Mucosa of stomach (tissue), 1 donor: ENCODE results near the gene NAA20.

Experiments used
- H3K27me3 ChIP-seq: one replicate; pipeline ENCODE4 v1.7.0; 2013; ENCODE audit warnings: mild to moderate bottlenecking, low read length; ENCODE audit not compliant: control insufficient read depth, insufficient read depth
- H3K36me3 ChIP-seq: one replicate; pipeline ENCODE4 v1.7.0; 2013; ENCODE audit warnings: low read length; ENCODE audit not compliant: control insufficient read depth, insufficient read depth
- H3K4me1 ChIP-seq: one replicate; pipeline ENCODE4 v1.7.0; 2013; ENCODE audit warnings: mild to moderate bottlenecking, low read length; ENCODE audit not compliant: control insufficient read depth, insufficient read depth
- H3K4me3 ChIP-seq: one replicate; pipeline ENCODE4 v1.7.0; 2013; ENCODE audit warnings: low read length
- H3K9ac ChIP-seq: one replicate; pipeline ENCODE4 v1.7.0; 2013; ENCODE audit warnings: mild to moderate bottlenecking, low read length, moderate library complexity
- H3K9me3 ChIP-seq: one replicate; pipeline ENCODE4 v1.7.0; 2013; ENCODE audit warnings: mild to moderate bottlenecking, low read length, moderate library complexity; ENCODE audit not compliant: control insufficient read depth
- donor health status: Pancreatic carcinoma.

Gene NAA20

DNA sequence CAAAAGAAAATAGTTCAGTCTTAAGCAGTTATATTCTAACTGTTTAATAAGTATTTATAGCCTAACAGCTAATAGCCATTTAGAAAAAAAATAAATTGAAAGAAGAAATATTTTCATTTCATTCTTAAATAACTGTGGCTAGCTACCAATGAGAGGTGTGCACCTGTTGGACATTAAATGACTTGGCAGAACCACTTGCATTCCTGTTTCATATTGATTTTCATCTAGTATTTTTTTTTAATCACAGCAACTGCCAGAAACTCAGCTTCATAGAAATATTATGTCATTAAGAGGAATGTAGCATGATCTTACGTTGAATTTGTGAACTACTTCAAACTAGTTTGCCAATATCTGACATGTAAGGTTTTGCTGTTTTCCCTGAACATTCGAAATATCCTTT, 10.1 kb downstream of the NAA20 start:
- Histone ChIP-seq H3K4me1 (no peaks in the 10 kb centered on the region), H3K9ac (no peak overlapping the region), H3K36me3 (peaks cover 5% of the 10 kb centered on the region), H3K4me3 (no peak overlapping the region), H3K27me3 (no peaks in the 10 kb centered on the region), H3K9me3 (no peaks in the 10 kb centered on the region)

DNA sequence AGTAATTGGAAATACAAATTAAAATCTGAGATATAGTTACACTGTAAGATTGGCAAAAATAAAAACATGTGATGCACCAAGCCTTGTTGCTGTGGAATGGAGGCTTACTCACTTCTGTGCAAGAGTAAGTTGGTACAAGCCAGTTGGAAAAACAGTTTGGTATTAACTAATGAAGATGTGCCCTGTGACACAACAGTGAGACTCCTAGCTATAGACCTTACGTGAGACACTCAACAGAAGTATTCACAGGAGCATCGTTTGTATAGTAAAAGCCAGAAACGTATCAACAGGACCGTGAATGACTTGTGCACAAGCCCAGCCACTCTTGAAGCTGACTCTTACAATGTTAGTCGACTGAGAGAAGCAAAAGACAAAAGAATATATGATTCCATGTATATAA, 14.6 kb downstream of the NAA20 start:
- Histone ChIP-seq H3K4me1 (no peaks in the 10 kb centered on the region), H3K9me3 (no peaks in the 10 kb centered on the region), H3K9ac (no peak overlapping the region), H3K4me3 (no peak overlapping the region), H3K36me3 (peaks cover 10% of the 10 kb centered on the region), H3K27me3 (no peaks in the 10 kb centered on the region)

DNA sequence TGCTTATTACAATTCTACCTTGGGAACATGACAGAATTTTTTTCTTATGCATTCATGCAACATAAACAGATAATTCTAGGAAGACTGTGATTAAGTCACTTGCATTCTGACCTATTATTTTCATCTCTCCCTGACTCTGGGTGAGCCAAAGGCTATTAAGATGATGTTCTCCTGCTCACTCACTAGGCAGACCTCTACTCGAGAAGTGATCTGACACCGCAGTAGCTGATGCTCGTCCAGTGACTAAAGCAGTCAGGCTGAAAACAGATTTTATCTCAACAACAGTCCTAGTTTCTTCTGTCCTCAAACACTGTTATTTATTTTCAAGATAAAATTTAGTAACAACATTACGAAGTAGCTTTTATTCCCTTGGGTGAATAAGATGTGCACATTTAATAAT, 17.3 kb downstream of the NAA20 start:
- H3K9ac ChIP-seq, result no peak overlapping the region
- H3K9me3 ChIP-seq, result no peaks in the 10 kb centered on the region
- H3K4me1 ChIP-seq, result no peaks in the 10 kb centered on the region
- H3K4me3 ChIP-seq, result no peak overlapping the region
- H3K36me3 ChIP-seq, result peaks cover 9% of the 10 kb centered on the region
- no peaks in the 10 kb centered on the region for H3K27me3 ChIP-seq

DNA sequence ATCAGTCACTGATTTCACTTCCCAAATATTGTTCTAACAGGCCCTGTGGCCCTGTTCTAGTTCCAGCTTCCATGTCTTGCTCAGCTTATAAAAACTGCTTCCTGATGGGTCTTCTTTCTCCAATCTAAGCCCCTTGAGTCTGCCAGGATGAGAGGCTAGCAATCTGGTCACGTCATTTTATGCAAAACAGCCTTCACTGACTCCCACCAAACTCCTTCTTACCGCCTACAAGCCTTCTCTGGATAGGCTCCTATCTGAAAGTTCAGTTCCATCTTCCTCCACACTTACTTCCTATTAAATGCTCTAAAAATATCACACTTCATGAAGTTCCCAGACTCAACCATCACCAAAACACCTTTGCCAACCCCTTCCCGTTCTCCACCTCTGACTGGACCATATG, 19.6 kb downstream of the NAA20 start:
- Histone ChIP-seq H3K36me3 (peaks cover 9% of the 10 kb centered on the region), H3K9me3 (no peaks in the 10 kb centered on the region), H3K4me3 (no peak overlapping the region), H3K9ac (no peak overlapping the region), H3K27me3 (no peaks in the 10 kb centered on the region), H3K4me1 (no peaks in the 10 kb centered on the region)

DNA sequence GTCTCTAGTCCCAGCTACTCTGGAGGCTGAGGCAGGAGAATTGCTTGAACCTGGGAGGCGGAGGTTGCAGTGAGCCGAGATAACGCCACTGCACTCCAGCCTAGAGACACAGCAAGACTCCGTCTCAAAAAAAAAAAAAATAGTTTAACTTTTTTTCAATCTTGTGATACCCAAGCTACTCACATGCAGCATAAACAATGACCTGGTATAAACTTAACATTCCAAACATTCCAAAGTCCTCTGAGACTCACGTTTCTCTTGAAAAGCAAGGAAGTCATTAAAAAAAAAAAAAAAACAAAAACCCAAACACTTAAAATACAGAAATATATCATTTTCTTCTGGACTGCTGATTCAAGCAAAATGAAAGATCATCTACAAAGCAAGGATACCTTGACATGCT, 20.8 kb downstream of the NAA20 start:
- Histone ChIP-seq H3K4me3 (no peak overlapping the region), H3K9ac (no peak overlapping the region), H3K4me1 (no peaks in the 10 kb centered on the region), H3K27me3 (no peaks in the 10 kb centered on the region), H3K36me3 (peaks cover 9% of the 10 kb centered on the region), H3K9me3 (no peaks in the 10 kb centered on the region)

DNA sequence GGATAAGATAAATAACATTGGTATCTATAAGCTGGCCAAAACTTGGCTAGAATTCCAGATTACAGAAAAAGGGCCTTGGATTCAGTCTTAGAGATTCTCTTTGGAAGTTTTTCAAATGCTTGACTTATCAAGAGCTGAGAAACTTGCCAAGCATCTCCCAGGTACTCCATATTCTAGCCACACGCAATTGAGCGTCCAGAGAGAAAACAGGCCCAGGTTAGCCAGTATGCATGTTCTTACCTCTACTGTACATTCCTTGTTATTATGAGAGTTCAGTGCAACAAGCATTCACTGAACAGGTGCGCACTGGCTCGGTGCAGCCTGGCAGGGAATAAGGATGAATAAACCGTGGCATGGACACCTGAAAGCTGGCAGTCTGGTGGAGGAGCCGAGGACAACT, 21.4 kb downstream of the NAA20 start:
- H3K27me3 ChIP-seq, result no peaks in the 10 kb centered on the region
- H3K4me1 ChIP-seq, result no peaks in the 10 kb centered on the region
- no peaks in the 10 kb centered on the region for H3K9me3 ChIP-seq
- no peak overlapping the region for H3K4me3 ChIP-seq
- H3K9ac ChIP-seq, result no peak overlapping the region
- peaks cover 9% of the 10 kb centered on the region for H3K36me3 ChIP-seq

DNA sequence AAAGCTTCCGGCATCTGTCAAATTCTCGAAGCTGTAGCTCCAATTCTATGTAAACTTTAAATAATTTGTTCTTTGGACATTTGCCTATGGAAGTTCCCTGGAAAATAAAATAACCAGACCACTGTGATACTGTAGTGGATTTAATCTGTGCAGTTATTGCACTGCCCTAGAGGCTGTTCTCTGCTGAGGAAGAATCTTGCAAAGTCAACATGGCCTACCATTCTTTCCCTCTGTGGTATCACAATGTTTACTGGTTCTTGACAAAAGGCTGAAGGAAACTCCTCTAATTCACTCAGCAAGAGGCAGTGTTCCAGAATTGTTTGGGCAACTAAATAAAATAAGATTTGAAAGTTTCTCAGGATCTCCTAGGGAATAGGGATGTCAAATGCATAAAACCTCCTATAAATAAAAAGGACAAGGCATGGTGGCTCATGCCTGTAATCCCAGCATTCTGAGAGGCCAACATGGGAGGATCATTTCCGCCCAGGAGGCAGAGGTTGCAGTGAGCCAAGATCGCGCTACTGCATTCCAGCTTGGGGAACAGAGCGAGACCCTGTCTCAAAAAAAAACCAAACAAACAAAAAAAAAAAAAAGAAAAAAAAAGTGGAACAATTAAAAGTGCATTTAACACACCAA, 22.7 kb downstream of the NAA20 start:
- Histone ChIP-seq H3K36me3 (peaks cover 9% of the 10 kb centered on the region), H3K27me3 (no peaks in the 10 kb centered on the region), H3K4me3 (no peak overlapping the region), H3K4me1 (no peaks in the 10 kb centered on the region), H3K9ac (no peak overlapping the region), H3K9me3 (no peaks in the 10 kb centered on the region)

DNA sequence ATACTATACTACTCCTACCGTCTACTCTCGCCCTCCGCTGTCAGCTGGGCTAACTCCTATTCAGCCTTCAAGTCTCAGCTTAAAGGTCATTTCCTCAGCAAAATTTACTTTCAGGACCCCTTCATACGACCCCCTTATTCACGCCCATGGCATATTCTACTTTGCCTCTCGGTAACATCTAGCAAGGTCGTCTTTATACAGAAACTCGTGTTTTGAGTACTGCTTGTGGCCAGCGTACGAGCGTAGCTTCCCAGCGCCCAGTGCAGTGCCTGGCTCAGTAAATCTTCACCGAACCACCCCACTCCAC, 34.6 kb downstream of the NAA20 start:
- H3K9me3 ChIP-seq, result no peaks in the 10 kb centered on the region
- H3K27me3 ChIP-seq, result no peaks in the 10 kb centered on the region
- H3K4me1 ChIP-seq, result no peaks in the 10 kb centered on the region
- peak overlapping the region; percentile 88 for H3K4me3 ChIP-seq
- peak overlapping the region; percentile 88 for H3K9ac ChIP-seq
- no peaks in the 10 kb centered on the region for H3K36me3 ChIP-seq

DNA sequence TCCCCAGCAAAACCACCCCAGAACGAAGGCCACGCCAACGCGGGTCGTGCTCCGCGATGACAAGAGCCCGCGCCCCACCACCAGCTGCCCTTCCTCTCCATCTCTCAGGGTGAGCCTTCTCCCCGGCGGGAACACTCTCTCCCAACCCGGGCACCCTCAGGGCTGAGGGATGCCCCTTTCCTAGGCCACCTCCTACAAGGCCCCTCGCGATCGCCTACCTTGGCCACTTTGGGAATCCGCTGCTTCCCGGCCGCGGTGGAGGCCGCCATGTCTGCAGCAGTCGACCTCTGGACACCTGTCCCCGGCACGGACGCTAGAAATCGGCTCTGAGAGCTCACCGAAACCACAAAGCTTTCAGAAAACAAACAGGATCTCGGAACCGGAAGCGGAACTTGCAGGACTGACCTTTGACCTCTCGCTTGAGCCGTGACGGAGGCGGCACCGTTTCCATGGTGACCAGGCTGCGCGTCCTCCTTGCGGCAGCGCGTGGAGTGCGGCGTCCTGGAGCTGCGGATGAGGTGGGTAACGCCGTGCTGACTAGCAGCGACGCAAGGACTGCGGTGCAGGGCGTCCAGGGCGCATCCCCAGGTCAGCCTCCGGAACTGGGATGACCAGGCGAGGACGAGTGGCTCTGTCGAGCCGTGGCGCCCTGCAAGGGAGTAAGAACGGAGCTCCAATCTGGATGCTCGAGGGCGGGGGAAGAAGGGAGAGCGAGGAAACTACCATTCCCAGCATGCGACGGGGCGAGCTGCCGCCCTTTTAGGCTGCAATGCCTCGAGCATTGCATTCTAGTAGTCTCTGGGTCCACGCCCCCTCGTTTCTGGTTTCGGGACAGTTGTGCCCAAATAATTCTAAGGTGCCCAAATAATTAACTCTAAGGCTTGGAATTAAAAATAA, 35.2 kb downstream of the NAA20 start, which contains the start of the genes CFAP61 and CRNKL1:
CFAP61 (plus strand) TSS at position 459 of the 897 bp plus-strand sequence. CDS start 4,122 bp downstream, outside the sequence.
CRNKL1 (minus strand) TSS at position 393 of the 897 bp plus-strand sequence; CDS start at position 269, 124 bp downstream.
- no peaks in the 10 kb centered on the region for H3K9me3 ChIP-seq
- H3K4me3 ChIP-seq, result peak within 1 kb of the TSS; percentile 88
- no peaks in the 10 kb centered on the region for H3K36me3 ChIP-seq
- H3K4me1 ChIP-seq, result no peaks in the 10 kb centered on the region
- peak within 1 kb of the TSS; percentile 88 for H3K9ac ChIP-seq
- H3K27me3 ChIP-seq, result no peaks in the 10 kb centered on the region

DNA sequence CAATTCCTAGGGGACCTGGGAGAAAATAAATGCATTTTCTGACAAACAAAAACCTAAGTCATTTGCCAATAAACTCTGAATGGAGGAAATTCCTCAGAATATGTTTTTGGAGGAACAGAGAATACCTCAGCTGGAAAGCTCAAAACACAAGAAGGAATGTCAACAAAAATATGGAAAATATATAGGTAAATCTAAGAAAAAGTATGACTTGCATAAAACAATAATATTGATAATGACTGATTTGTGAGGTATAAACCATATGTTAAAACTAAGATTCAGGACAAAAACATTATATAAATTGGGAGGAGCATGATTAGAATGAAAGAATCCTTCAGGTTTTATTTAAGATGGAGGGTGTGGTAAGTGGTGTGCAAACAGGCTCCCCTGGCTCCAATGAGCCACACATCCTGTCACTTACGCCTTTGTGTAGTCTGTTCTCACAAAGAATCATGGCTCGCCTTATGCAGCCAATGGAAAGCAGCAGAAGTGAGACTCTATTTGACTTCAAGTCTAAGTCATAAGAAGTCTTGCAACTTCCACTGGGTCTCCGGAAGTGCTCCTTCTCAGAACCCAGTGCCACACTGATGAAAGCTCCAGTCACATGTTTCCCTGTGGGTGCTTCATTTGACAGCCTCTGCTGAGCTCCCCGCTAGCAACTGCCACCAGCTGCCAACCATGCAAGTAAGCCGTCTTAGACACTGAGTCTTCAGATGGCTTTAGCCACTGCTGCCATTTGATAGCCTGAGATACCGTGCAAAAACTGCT, 43.3 kb downstream of the NAA20 start:
- Histone ChIP-seq H3K9ac (no peak overlapping the region), H3K4me3 (no peak overlapping the region), H3K4me1 (no peaks in the 10 kb centered on the region), H3K36me3 (no peaks in the 10 kb centered on the region), H3K9me3 (no peaks in the 10 kb centered on the region), H3K27me3 (no peaks in the 10 kb centered on the region)

DNA sequence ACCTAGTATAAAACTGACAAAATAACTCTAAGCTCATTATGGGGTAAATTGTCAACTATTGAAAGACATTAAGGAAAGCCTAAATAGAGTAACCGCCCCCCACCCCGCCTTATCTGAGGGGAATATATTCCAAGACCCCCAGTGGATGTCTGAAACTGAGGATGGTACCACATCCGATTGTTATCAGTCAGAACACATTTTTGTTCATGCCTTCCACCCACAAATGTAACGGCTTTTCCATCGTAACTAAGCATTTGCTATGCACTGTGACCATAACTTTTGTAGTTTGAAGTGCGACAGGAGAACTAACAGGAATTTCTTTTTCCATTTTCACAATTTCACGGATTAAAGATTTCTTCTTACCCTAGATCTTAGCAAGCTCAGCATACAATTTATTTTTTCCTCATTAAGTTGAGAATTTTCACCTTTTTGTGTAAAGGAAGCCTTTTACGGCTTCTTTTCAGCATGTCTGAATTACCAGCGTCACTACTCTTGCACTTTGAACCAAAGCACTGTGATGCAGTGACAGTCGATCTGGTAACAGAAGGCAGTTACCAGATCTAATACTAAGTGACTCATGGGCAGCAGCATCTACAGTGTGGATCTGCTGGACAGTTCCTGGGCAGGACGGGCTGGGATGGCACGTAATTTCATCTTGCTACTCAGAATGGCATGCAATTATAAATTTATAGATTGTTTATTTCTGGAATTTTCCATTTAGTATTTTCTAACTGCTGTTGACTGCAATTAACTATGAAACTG, 47.0 kb downstream of the NAA20 start:
- Histone ChIP-seq H3K27me3 (no peaks in the 10 kb centered on the region), H3K4me3 (no peak overlapping the region), H3K36me3 (no peaks in the 10 kb centered on the region), H3K9ac (no peak overlapping the region), H3K4me1 (no peaks in the 10 kb centered on the region), H3K9me3 (no peaks in the 10 kb centered on the region)
